Cerebellar cortex (tissue), 1 donor: Measurements from ENCODE around the gene APLF.
A peak's percentile ranks its signal among the peaks of the same experiment; 100 is the strongest.

Experiments
- DNase-seq: peaks from one replicate; pipeline ENCODE4 v3.0.0-alpha.2; 2015; ENCODE audit warnings: low spot score

Gene APLF, protein sequence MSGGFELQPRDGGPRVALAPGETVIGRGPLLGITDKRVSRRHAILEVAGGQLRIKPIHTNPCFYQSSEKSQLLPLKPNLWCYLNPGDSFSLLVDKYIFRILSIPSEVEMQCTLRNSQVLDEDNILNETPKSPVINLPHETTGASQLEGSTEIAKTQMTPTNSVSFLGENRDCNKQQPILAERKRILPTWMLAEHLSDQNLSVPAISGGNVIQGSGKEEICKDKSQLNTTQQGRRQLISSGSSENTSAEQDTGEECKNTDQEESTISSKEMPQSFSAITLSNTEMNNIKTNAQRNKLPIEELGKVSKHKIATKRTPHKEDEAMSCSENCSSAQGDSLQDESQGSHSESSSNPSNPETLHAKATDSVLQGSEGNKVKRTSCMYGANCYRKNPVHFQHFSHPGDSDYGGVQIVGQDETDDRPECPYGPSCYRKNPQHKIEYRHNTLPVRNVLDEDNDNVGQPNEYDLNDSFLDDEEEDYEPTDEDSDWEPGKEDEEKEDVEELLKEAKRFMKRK

DNA sequence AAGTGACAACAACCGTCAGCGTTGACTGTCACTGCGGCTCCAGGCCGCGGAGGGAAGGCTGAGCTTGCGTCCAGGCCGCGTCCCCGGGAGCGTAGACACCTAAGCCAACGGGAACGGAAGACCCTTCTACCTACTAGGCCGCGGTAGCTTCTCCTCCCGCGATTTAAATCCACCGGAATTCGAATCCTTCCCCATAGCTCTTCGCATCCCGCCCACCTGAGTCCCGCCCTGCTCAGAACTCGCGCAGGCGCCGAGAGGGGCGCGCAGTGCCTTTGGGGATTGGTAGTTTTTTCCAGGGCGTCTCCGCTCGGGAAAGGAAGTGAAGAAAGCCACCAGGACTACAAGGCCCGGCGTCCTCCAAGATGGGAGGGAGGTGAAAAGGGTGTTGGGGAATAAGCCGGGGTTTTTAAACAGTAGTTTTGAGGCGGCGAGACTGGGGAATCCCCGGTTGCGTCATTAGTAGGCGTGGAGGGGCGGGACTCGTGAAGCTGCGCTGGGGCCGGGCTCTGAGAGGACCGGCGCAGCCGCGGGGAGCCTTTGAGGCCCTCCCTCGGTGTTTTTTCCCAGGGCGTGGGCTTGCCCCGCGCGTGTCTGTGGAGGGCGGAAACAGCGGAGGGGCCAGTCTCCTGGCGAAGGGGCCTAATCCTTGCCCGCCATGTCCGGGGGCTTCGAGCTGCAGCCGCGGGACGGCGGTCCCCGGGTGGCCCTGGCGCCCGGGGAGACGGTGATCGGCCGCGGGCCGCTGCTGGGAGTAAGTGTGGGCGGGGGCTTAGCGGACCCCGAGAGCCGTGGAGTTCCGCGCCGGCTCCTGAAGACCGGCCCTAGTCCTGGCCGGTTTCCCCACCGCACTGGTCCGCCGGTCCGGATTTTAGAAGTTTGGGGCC is at the start of gene APLF, which contains the start of gene FBXO48:
TSS of gene APLF (plus strand) at position 509 of the 884 bp plus-strand sequence. CDS start at position 656, 147 bp downstream.
TSS of gene FBXO48 (minus strand) at position 218 of the 884 bp plus-strand sequence. CDS start 2,149 bp downstream, outside the sequence.
- DNase-seq = peak; percentile 99

DNA sequence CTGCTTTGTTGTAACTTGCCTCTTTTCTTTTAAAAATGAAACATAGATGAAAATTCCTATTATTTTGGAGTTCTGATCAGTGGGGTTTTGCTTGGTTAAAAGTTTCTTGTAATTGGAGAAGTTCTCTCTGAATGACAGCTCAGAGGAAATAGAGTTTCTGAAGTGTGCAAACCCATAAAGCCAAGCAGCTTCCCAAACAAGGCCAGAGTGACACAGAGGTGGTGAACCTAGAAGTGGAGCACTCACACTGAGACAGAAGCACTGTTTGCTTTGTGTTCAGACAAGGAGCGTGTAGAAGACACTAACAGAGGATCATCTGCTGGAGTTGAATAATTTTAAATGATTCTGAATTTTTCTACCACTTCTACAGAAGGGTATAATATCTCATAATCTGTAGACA is 49.5 kb upstream of the APLF start:
- DNase-seq = no peak

DNA sequence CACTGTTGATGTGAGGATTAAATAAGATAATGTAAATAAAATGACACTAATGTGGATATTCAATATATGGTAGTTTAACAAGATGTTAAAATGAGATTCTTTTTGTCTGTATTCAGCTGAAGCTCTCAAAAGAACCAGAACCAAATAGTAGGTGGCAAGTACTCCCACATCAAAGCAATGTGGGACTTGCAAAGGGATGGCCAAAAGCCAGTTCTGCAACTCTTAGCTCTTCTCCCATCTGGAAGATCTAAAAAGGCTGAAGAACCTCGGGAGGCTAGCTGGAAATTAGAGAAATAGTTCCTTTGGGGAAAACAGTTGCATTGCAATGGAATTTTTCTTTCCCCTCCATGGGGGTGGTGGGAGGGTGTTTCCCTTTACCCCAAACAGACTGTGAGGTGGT is 49.0 kb upstream of the APLF start:
- no peak for DNase-seq

DNA sequence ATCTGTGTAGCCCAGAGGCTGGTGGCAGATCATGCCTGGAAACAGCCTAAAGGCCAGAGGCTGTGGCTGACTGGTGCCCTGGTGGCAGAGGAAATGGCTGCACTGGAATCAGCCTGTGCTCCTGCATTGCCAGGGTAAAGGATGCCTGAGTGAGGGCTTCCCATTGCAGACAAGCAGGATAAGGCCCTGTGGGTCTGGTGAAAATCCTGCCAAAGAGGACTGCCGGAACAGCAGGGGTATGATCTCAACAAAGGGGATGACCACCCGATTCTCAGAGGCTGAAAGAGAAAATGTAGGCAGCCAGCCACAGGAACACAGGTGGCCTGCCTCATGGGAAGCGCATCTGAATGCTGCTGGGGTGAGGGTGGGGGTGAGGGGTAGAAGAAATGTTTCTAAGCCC is 48.5 kb upstream of the APLF start:
- no peak for DNase-seq

DNA sequence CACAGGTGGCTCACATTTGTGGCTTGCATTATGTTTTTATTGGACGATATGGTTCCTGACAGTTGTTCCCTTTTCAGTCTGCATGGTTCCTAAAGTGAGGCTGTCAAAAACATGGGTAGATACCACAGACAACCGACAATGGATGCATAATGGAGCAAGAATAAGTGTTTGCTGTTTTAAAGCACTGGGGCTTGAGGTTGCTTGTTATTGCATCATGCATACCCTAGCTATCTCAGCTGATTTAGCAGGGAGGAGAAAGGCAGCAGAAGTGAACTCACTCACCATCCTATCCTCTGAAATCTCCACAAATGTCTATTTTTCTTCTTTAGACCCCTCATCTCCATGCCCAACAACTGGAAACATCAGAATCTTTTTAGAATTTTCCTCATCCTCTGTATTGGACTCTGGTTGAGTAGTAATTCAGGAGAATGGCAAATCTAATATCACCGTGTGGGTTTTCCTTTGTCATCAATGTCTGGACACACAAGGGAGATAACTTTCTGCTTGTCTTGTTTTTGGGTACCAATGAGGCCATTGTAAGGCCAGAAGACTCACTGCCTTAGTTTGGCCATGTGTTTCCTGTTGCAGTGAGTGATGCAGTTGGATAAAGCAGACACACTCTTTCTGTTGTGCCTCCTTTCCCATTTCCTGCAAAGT is 47.0 kb upstream of the APLF start:
- DNase-seq = no peak

DNA sequence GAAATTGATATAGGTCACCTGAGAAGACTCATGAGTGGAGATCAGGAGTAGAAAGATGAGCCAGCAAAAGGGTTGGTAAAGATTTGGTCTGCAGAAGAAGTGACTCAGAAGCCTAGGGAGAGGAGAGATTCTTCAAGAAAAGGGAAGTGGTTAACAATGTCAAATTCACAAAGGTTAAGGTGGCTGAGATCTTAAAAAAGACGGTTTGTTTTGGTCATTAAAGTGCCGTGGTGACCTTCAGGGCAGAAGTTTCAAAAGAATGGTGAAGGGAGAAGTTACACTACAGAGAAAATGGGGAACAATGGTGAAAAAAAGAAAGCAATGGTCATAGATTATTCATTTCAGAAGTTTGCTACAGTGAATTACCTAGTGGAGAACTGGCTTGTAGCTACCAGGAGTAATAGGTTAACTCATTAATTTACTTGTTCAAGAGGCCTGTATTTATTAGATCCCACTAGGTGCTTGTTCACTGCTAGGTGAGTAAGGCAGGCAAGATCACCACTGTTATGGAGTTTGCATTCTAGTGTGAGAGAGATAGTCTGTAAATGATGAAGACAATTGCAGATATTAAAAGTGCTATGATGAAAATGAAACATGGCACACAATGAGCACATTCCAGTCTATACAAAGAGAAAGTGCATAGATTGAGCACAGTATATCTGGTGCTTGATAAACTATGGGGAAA is 43.3 kb upstream of the APLF start:
- no peak for DNase-seq

DNA sequence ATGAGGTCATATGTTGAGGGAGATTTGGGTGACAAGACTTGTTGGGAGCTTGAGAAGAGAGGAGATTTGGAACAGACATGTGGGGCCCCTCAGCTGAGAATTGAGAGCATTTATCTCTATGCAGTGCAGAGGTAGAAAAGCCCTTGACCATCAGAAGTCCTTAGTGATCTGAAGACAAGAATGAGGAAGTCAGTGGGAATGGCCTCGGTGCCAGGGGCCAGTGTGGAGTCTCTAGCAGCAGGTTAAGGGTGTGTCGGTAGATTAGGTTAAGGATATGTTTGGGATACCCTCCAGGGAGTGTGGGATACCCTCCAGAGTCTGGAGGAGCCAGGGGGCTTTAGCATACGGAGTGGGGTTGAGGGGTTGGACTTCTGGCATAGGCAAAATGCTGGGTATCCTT is 41.9 kb upstream of the APLF start:
- DNase-seq = no peak

DNA sequence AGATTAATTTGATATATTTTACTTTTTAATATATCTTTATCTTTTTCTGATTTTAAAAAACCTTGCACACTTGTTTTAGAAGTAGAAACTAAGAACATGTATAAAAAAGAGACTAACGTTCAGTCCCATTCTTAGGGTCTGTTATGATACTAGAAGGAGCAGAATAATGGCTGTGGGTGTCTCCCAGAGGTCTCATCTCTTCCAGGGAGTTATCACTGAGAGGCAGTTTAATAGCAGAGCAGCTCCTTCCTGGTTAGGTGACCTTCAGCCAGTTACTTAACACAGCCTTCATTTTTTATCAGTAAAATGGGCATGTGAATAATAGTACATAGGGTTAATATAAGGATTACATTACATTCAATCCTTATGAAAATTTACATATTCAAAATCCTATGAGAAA is 40.9 kb upstream of the APLF start:
- DNase-seq = no peak

DNA sequence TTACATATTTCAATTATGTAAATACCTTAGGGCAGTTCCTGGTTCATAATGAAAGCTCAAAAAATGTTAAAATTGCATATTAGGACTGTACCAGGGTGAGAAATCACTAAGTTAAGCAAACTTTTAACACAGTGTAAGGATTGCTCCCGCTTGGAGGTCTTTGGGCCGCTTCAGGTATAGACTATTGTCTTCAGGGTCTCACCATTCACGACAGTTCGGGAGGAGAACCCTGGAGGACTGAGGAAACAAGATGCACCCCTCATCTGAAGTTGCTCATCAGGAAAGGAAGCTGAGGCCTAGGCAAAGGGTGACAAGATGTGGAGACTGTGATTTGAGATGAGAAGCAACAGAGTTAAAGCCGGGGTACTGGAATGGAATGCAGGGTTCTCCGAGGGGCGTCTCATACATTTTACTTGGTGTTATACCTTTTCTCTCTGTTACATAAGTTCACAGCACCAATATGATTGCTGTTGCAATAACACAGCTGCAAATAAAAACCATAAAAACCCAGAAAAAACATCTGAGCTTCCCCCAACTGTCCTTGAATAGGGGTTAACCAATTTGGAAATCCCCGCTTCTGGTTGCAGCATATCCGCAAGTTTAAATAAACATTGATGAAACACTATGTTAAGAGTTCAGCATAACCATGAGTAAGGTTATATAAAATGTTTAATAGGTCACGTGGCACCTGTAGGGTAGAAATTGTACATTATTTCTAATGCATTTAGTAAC is 40.4 kb upstream of the APLF start:
- DNase-seq = no peak

DNA sequence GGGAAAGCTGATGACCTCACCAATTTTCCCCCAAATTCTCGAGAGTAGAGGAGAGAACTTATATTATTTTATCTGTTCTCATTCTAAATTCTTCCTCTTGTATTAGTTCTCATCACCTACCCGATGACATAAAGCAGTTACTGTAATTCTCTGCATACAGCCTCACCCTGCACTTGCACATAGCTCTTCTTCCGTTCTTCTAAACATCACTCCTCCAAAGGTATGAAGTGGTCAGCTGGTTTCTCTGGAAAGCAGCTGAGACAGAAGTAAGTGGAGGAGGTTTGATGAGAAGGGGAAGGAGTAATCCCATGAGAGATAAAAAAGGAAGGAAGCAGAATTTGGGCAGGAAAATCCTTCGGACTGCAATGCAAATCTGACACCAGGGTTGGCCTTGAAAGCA is 39.3 kb upstream of the APLF start:
- no peak for DNase-seq

DNA sequence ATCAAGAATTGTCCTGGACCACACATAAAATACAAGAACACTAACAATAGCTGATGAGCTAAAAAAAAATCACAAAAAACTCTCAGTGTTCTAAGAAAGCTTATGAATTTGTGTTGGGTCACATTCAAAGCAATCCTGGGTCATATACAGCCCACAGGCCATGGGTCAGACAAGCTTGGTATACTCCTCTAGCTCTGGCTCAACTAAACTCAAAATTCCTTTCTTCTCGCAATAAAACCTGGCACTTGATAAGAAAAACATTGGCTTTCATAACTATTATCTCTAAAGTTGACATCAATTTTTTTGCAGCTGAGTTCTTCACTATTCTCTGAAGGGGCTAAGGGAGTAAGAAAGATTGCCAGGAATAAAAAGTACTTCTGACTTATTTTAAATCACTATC is 38.6 kb upstream of the APLF start:
- no peak for DNase-seq

DNA sequence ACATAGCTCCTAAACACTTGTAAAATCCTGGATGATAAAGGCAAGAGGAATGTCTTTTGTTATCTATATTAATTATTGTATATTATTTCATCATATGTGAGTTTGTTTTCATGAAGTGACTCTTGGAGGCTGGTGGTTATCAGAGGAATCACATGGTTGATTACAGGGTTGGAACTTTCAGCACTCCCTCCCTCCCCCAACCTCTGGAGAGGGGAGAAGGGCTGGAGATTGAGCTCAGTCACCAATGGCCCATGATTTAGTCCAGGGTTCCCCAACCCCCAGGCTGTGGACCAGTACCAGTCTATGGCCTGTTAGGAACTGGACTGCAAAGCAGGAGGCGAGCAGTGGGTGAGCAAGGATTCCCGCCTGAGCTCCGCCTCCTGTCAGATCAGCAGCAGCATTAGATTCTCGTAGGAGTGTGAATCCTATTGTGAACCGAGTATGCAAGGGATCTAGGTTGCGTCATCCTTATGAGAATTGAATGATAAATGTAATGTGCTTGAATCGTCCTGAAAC is 38.0 kb upstream of the APLF start:
- DNase-seq = no peak

DNA sequence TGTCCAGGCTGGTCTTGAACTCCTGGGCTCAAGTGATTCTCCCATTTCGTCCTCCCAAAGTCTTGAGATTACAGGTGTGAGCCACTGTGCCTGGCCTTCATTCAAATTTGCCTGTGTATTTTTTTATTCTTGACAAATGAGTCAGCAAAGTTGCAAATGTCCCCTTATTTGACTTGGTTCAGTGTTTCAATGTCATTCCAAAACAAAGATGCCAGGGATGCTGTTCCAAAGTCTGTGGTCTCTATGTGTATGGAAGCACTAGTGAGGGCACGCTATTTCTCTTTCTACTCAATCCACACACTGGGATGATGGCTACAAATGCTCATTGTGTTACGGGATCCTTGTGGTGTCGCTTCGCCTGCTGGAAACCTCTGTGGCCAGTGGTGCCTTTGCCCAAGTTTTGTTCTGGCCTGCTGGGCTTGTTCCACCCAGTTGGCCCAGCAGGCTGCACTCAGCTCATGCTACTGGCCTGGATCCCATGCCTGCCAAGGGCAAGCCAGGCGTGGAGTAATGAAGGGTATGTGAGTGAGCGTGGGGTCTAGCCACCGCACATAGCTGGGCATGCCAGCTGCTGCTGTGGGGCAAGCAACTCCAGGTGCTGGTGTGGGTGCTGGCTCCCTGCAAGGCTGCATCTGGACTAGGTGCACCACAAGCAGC is 35.9 kb upstream of the APLF start:
- no peak for DNase-seq

DNA sequence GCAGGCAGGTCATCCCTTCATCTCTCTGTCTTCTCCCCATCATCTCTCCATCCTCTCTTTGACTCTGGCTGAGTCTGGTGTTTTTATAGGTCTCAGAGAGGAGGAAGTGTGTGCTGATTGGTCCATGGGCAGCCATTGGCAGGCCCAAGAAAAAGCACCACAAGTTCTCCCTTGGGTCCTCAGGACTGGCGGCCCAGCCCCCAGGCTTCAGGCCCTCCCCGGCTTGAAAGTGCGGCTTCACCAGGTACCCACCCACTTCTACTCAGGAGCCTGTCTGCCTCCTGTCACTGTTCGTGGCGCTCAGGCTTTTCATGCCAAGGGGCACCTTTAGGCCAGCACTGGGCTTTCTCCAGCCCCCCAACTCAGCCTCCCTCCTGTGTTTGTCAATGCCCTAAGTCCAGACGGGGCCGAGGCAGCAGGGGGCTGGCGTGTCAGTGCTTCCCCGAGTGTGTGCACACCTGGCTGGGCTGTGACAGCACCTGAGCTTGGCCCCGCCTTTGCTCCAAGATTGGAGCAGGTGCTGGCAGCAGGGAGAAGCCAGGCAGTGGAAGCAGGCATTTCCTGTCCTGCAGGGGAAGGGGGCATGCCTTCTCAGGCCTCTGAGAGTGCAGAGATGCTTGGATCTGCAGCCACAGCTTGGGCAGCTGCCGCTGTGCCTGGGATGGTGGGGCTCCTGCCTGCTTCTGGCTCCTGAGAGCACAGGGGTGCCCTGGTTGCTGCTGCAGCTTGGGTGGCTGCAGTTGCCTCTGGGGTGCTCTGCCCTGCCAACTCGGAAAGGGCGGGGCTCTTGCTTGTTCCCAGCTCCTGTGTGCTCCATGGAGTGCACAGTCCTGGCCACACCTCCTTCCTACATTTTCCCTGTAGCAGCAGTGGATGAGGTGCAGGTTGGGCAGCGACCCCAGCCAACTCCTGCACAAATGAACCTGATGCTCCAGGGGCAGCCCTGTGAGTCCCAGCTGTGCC is 34.4 kb upstream of the APLF start:
- DNase-seq = no peak

DNA sequence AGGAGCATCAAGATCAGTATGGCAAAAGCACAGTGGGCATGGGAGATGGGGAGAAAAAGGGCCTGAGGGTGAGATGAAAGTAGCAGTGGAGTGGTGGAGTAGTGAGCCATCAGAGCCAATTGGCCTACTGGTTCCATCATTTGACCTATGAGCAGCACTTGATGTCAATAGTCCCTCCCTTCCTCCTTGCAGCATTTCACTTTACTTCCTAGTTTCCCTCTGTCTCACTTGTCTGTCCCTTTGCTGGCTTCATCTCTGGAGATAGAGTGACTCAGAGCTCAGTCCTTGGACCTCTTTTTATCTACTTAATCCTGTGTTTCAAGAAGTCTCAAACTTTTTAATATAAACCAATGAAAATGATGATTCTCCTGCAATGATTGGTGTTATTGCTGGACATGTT is 32.4 kb upstream of the APLF start:
- DNase-seq = peak; percentile 9

DNA sequence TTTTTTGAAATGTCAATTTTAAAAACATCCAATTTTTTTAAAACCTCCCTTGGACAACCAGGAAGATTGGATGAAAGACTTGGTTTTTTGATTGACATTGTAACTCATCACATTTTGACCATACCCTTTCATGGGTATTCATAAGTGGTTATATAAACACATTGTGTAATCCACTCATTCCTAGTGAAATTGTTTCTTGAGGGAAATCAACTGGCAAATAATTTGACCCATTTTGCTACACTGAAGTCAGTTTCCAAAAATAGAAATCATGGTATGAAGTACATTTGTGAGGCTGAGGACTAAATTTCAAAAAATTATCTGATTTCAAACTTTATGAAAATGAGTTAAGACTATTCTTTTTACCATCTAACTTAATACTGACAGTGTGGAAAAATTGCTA is 31.8 kb upstream of the APLF start:
- DNase-seq = peak; percentile 80

DNA sequence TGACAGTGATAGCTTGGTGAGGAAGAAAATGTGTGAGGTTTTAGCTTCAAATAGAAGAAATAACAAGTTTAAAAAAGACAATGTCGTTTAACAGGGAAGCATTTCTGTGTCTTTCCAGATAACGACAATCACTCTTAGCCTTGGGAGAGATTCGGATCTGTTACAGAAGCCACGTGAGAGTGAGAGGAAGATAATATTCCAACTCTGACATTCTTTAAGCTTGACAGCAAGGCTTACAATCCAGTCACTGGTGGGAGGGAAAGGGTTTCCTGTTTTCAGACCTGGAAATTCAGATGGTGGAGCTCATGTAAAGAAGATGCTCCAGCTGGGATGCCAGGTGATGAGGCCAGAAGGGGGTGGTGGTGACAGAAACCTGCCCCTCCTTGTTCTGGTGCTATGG is 31.1 kb upstream of the APLF start:
- peak; percentile 46 for DNase-seq

DNA sequence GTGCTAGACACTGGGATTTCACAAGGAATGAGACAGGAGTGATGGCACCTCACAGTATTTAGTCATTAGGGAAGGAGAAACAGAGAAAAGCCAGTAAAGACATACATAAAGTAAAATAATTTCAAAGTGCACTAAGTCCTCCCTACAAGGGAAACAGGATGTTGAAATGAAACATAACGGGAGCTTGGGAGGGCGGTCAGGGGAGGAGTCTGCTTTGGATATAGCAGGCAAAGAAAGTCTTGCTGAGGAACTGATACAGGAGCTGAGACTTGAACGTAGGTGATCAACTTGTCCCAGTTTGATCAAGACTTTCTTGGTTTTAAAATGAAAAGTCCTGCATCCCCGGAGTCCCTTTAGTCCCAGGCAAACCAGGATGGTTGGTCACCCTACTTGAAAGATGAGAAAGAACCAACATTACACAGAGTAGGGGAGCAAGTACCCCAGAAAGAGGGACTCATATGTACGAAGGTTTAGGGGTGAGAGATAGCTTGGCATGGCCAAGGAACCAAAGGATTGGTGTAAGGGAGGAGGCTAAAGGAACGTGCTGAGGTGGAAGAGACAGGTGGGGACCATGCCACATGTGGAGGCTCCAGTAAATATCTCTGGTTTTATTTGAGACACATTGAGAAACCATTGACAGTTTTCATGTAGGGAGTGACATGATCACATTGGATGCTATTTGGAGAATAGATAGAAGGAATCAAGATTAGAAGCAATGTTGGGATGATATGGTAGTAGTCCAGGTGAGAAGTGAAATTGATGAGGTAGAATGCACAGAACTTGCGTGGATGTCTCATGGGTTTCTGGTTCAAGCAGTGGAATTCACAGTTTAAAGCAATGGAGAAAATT is 28.7 kb upstream of the APLF start:
- DNase-seq = no peak
